ENCODE data around the gene HLA-DQA1. TPM values are rescaled to one million over a fixed set of nuclear protein-coding genes. Genes with fewer than 3 reads are reported as not detected.

The HLA-DQA1 gene
- total and polyA plus RNA-seq, 8 donors: 1.1 to 16.2 (median 6.4) TPM; not detected in 3

- DNase-seq: no peak
- H3K4me1 ChIP-seq: no peaks in the 10 kb centered on the region
- H3K9me3 ChIP-seq: no peaks in the 10 kb centered on the region
- H3K36me3 ChIP-seq: no peaks in the 10 kb centered on the region
- no peak overlapping the region for H3K4me3 ChIP-seq
- no peak overlapping the region for H3K27ac ChIP-seq
- intact Hi-C loops (cut with DNase I; ENCODE audit: low total_unique reads): no loop called here
- TF ChIP-seq POLR2AphosphoS5 (IDR thresholded peaks at IDR 0.05) (no peak), POLR2A (IDR thresholded peaks at IDR 0.05) (no peak), EP300 (IDR thresholded peaks at IDR 0.05) (no peak), CTCF (IDR thresholded peaks at IDR 0.05) (no peak)
- 48 to 73% (median 55%) methylated on average over 6 of the region's 6 CpGs for WGBS, 5 donors
- H3K27me3 ChIP-seq: no peaks in the 10 kb centered on the region
Measured at GRCh38 chr6:32658268-32658897, 21.2 kb downstream of the HLA-DQA1 start.

GRCh38 chr6:32659856-32660595 lies 22.8 kb downstream of the HLA-DQA1 start:
- no peak overlapping the region for H3K27ac ChIP-seq
- no peak for DNase-seq
- intact Hi-C loops (cut with DNase I; ENCODE audit: low total_unique reads): no loop called here

DNA sequence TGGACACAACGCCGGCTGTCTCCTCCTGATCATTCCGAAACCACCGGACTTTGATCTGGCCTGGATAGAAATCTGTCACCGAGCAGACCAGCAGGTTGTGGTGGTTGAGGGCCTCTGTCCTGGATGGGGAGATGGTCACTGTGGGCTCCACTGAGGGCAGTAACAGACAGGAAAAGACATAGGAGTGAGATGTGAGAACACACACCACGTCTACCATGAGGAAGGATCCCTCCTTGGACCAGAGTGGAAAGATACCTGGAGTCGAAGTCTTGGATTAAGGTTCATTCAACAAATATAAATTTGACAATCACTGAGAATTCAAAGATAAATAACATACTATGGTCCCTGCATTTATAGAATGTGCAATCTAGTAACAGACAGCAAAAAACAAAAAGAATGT lies 24.9 kb downstream of the HLA-DQA1 start:
- no peaks in the 10 kb centered on the region for H3K9me3 ChIP-seq
- no peak for DNase-seq
- H3K27ac ChIP-seq: no peak overlapping the region
- no peaks in the 10 kb centered on the region for H3K36me3 ChIP-seq
- 54 to 95% (median 76%) methylated on average over 4 to 7 of the region's 7 CpGs for WGBS, 5 donors
- no peak overlapping the region for H3K4me3 ChIP-seq
- H3K27me3 ChIP-seq: no peaks in the 10 kb centered on the region
- no peaks in the 10 kb centered on the region for H3K4me1 ChIP-seq
- intact Hi-C loops (cut with DNase I; ENCODE audit: low total_unique reads): no loop called here
- TF ChIP-seq POLR2AphosphoS5 (IDR thresholded peaks at IDR 0.05) (no peak), POLR2A (IDR thresholded peaks at IDR 0.05) (no peak), CTCF (IDR thresholded peaks at IDR 0.05) (no peak), EP300 (IDR thresholded peaks at IDR 0.05) (no peak)

More at GRCh38 chr6:32659856-32660595, 22.8 kb downstream of the HLA-DQA1 start:
- WGBS, 5 donors: 36 to 79% (median 69%) methylated on average over 4 of the region's 4 CpGs
- Histone ChIP-seq H3K27me3 (no peaks in the 10 kb centered on the region), H3K9me3 (no peaks in the 10 kb centered on the region), H3K4me1 (no peaks in the 10 kb centered on the region), H3K4me3 (no peak overlapping the region), H3K36me3 (no peaks in the 10 kb centered on the region)
- TF ChIP-seq POLR2AphosphoS5 (IDR thresholded peaks at IDR 0.05): no peak
- no peak for TF ChIP-seq POLR2A (IDR thresholded peaks at IDR 0.05)
- no peak for TF ChIP-seq EP300 (IDR thresholded peaks at IDR 0.05)
- TF ChIP-seq CTCF (IDR thresholded peaks at IDR 0.05): no peak

DNA sequence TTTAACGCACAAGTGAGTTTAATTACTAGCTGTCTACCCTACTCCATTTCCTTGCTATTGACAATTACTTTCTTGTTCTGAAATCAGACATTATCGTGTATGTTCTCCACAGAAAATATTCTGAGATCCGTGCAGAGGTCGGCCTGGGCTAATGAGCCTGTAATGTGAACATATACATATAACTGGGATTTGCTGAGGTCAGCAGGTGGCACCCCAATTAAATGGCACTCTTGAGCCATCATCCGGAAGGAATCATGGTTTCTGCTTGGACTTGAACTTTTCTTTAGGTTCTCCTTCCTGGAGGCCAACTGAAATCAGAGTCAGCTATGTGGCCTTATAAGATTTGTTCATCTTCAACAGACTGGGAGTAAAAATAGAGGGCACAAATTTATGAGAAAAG lies 25.6 kb downstream of the HLA-DQA1 start:
- intact Hi-C loops (cut with DNase I; ENCODE audit: low total_unique reads): no loop called here
- 18 to 94% (median 78%) methylated on average over 5 of the region's 5 CpGs for WGBS, 5 donors

More for the DNA sequence above, 25.6 kb downstream of the HLA-DQA1 start:
- DNase-seq: no peak
- no peak overlapping the region for H3K4me3 ChIP-seq
- no peaks in the 10 kb centered on the region for H3K36me3 ChIP-seq
- H3K27me3 ChIP-seq: no peaks in the 10 kb centered on the region
- no peak overlapping the region for H3K27ac ChIP-seq
- no peaks in the 10 kb centered on the region for H3K4me1 ChIP-seq
- TF ChIP-seq CTCF (IDR thresholded peaks at IDR 0.05) (no peak), POLR2A (IDR thresholded peaks at IDR 0.05) (no peak), POLR2AphosphoS5 (IDR thresholded peaks at IDR 0.05) (no peak), EP300 (IDR thresholded peaks at IDR 0.05) (no peak)
- no peaks in the 10 kb centered on the region for H3K9me3 ChIP-seq

Data from stomach (tissue), 9 donors.